H1 (cell line): ENCODE data around the gene HOXC13. TPM values are rescaled to one million over a fixed set of nuclear protein-coding genes. Genes with fewer than 3 reads are reported as not detected.

Experiments used
- BACH1 ChIP-seq: IDR thresholded peaks from 2 replicates; pipeline ENCODE4 v1.6.1; 2012; ENCODE audit warnings: low read length, improper control_type of control experiment
- CHD2 ChIP-seq: IDR thresholded peaks from 2 replicates; pipeline ENCODE4 v1.6.1; 2012; ENCODE audit warnings: low read length, improper control_type of control experiment
- CHD7 ChIP-seq: fragments of 300-600 bp; sonication (generic); IDR thresholded peaks from 2 replicates; pipeline ENCODE4 v1.7.1; 2012; ENCODE audit warnings: low read length, moderate library complexity, mild to moderate bottlenecking, inconsistent platforms; ENCODE audit not compliant: insufficient replicate concordance
- CTBP2 ChIP-seq: IDR thresholded peaks from 2 replicates; pipeline ENCODE4 v1.7.0; 2011; ENCODE audit warnings: borderline replicate concordance, mild to moderate bottlenecking, moderate library complexity, mixed read lengths, low read length; ENCODE audit not compliant: insufficient read depth, insufficient read length
- E2F6 ChIP-seq: IDR thresholded peaks from 2 replicates; pipeline ENCODE4 v1.6.1; 2012; ENCODE audit warnings: inconsistent platforms
- EGR1 ChIP-seq: IDR thresholded peaks from 2 replicates; pipeline ENCODE4 v1.6.1; 2011; ENCODE audit warnings: low read depth, low read length, borderline replicate concordance
- GABPA ChIP-seq: IDR thresholded peaks from 2 replicates; pipeline ENCODE4 v1.6.1; 2011; ENCODE audit warnings: mild to moderate bottlenecking, low read length, moderate library complexity, borderline replicate concordance; ENCODE audit not compliant: insufficient read depth
- GTF2F1 ChIP-seq: IDR thresholded peaks from 2 replicates; pipeline ENCODE4 v1.6.1; 2012; ENCODE audit warnings: low read depth, low read length, improper control_type of control experiment, borderline replicate concordance
- NANOG ChIP-seq: IDR thresholded peaks from 2 replicates; pipeline ENCODE4 v1.6.1; 2011; ENCODE audit warnings: low read length, low read depth, mild to moderate bottlenecking, inconsistent platforms; ENCODE audit not compliant: insufficient read depth, poor library complexity, severe bottlenecking
- SIRT6 ChIP-seq: IDR thresholded peaks from one replicate; pipeline ENCODE4 v1.7.1; 2012; ENCODE audit warnings: low read length, inconsistent platforms
- SIX5 ChIP-seq: IDR thresholded peaks from 2 replicates; pipeline ENCODE4 v1.6.1; 2011; ENCODE audit warnings: mild to moderate bottlenecking, low read depth, low read length
- TCF12 ChIP-seq: IDR thresholded peaks from 2 replicates; pipeline ENCODE4 v1.6.1; 2011; ENCODE audit warnings: low read depth, mild to moderate bottlenecking, low read length
- TEAD4 ChIP-seq: IDR thresholded peaks from 2 replicates; pipeline ENCODE4 v1.6.1; 2012; ENCODE audit warnings: low read depth, low read length, inconsistent platforms, mixed read lengths
- polyA plus RNA-seq, 7 experiments: library from polyadenylated mRNA; depleted of rRNA in 3 of 7; stranded (reverse) in 5 of 7; unstranded in 2 of 7; fragments of >200 nt in 5 of 7; fragments of 200-250 nt in 2 of 7; gene quantifications; 1 replicate in 5 of 7; 2 replicates in 1 of 7; 4 replicates in 1 of 7; pipeline versions ENCODE4 v1.2.1 to v1.2.3, GENCODE V29; 2011 to 2013; ENCODE audit warnings: missing spikeins in 2 of 7, mixed read lengths in 2 of 7
- total RNA-seq: library from RNA; stranded (reverse); fragmentation: NEBNext Ultra II Directional; extraction: Animal tissue kit (Norgen Biotek cat#: 25700); gene quantifications from 2 replicates; pipeline ENCODE4 v1.2.1, GENCODE V29; 2021

The HOXC13 gene
- total and polyA plus RNA-seq, 2 of the 8 experiments (the other 6 are each of a cell fraction or from before 2014, with no cell fraction given) = 0.02 TPM; not detected in 1

GRCh38 chr12:53994009-53994263, 55.3 kb downstream of the HOXC13 start (continued):
- TF ChIP-seq CHD7 (no peak), BACH1 (no peak), TCF12 (no peak), E2F6 (no peak), SIRT6 (no peak), CHD2 (no peak), NANOG (no peak), GABPA (no peak), GTF2F1 (no peak), EGR1 (no peak), TEAD4 (no peak), SIX5 (no peak), CTBP2 (no peak)
